Activated T-helper 1 cell treated with anti-CD3 and anti-CD28 coated beads, Interleukin-12 subunit alpha, Interleukin-12 subunit beta, Interleukin-2, Interleukin-4 antibody, amounts not matched to agents 30 ng/mL and 10 ng/mL and 1 ng/mL, durations not matched to agents 14 hours and 24 hours and 36 hours (primary cell): Measurements from ENCODE around the gene UVSSA. TPM values are rescaled to one million over a fixed set of nuclear protein-coding genes. Genes with fewer than 3 reads are reported as not detected.
"Not testable (repeated sequence)": the region's sequence is repeated elsewhere in the genome, so short reads cannot be mapped to it uniquely, and the experiment has no call there.

ENCODE experiments used
- DNase-seq: peaks from one replicate; pipeline ENCODE4 v3.0.0; 2021; ENCODE audit warnings: low spot score
- H3K27ac Mint-ChIP-seq: one replicate; pipeline ENCODE4 v1.8.0; 2021; ENCODE audit warnings: mild to moderate bottlenecking, mixed read lengths
- H3K27me3 Mint-ChIP-seq: one replicate; pipeline ENCODE4 v1.8.0; 2022; ENCODE audit warnings: mild to moderate bottlenecking, moderate library complexity, mixed read lengths; ENCODE audit not compliant: insufficient read depth
- H3K36me3 Mint-ChIP-seq: one replicate; pipeline ENCODE4 v1.8.0; 2021; ENCODE audit warnings: low read depth, mixed read lengths
- H3K4me1 Mint-ChIP-seq: one replicate; pipeline ENCODE4 v1.8.0; 2021; ENCODE audit warnings: low read depth, mixed read lengths
- H3K4me3 Mint-ChIP-seq: one replicate; pipeline ENCODE4 v1.8.0; 2021; ENCODE audit warnings: mild to moderate bottlenecking, moderate library complexity, mixed read lengths
- H3K9me3 Mint-ChIP-seq: one replicate; pipeline ENCODE4 v1.8.0; 2021; ENCODE audit warnings: mixed read lengths
- intact Hi-C: fragments of 100-400 bp; cut with micrococcal nuclease; formaldehyde crosslinking; loops from one replicate; pipeline ENCODE4 v1.15.1; 2024
- total RNA-seq: library from RNA; stranded (reverse); gene quantifications from 2 replicates; pipeline ENCODE4 v1.2.3, GENCODE V29; 2022

UVSSA gene
- total RNA-seq, 1 donor from 2014 or later: 25.8 TPM

GRCh38 chr4:1321486-1321885 lies 25.5 kb upstream of the UVSSA start:
- Mint-ChIP-seq H3K27ac (no peak overlapping the region), H3K36me3 (peaks cover 22% of the 10 kb centered on the region), H3K27me3 (no peaks in the 10 kb centered on the region), H3K4me1 (no peaks in the 10 kb centered on the region), H3K4me3 (no peak overlapping the region), H3K9me3 (no peaks in the 10 kb centered on the region)
- DNase-seq: no peak
- intact Hi-C loops: no loop called here

- no peak for DNase-seq
- Mint-ChIP-seq H3K27me3 (no peaks in the 10 kb centered on the region), H3K4me1 (no peaks in the 10 kb centered on the region), H3K9me3 (no peaks in the 10 kb centered on the region), H3K27ac (no peak overlapping the region), H3K36me3 (peaks cover 19% of the 10 kb centered on the region), H3K4me3 (no peak overlapping the region)
- intact Hi-C loops: no loop called here
These were observed 24.9 kb upstream of the UVSSA start for GRCh38 chr4:1321946-1322650.

GRCh38 chr4:1323280-1323634 lies 23.8 kb upstream of the UVSSA start:
- Mint-ChIP-seq H3K4me3 (no peak overlapping the region), H3K36me3 (peaks cover 13% of the 10 kb centered on the region), H3K27me3 (no peaks in the 10 kb centered on the region), H3K4me1 (no peaks in the 10 kb centered on the region), H3K9me3 (no peaks in the 10 kb centered on the region), H3K27ac (no peak overlapping the region)
- DNase-seq: no peak
- intact Hi-C loops: no loop called here

- peaks cover 9% of the 10 kb centered on the region for H3K36me3 Mint-ChIP-seq
- no peaks in the 10 kb centered on the region for H3K27me3 Mint-ChIP-seq
- DNase-seq: no peak
- H3K4me1 Mint-ChIP-seq: peaks cover under 1% of the 10 kb centered on the region
- H3K27ac Mint-ChIP-seq: no peak overlapping the region
- no peaks in the 10 kb centered on the region for H3K9me3 Mint-ChIP-seq
- H3K4me3 Mint-ChIP-seq: no peak overlapping the region
- intact Hi-C loops: no loop called here
These were observed 23.2 kb upstream of the UVSSA start for GRCh38 chr4:1323635-1324442.

- H3K27ac Mint-ChIP-seq, intact Hi-C loops, H3K27me3 Mint-ChIP-seq, H3K4me1 Mint-ChIP-seq, H3K4me3 Mint-ChIP-seq, DNase-seq, H3K9me3 Mint-ChIP-seq: not testable (repeated sequence)
- H3K36me3 Mint-ChIP-seq: peaks cover 14% of the 10 kb centered on the region
These were observed 22.4 kb upstream of the UVSSA start for GRCh38 chr4:1324443-1325175.

- Mint-ChIP-seq H3K4me3 (no peak overlapping the region), H3K27ac (no peak overlapping the region), H3K27me3 (no peaks in the 10 kb centered on the region), H3K36me3 (peaks cover 14% of the 10 kb centered on the region), H3K4me1 (peaks cover 8% of the 10 kb centered on the region), H3K9me3 (no peaks in the 10 kb centered on the region)
- intact Hi-C loops: no loop called here
- no peak for DNase-seq
These were observed 21.9 kb upstream of the UVSSA start for GRCh38 chr4:1325176-1325480.

- peaks cover 19% of the 10 kb centered on the region for H3K36me3 Mint-ChIP-seq
- peaks cover 16% of the 10 kb centered on the region for H3K4me1 Mint-ChIP-seq
- intact Hi-C loops: no loop called here
- no peaks in the 10 kb centered on the region for H3K9me3 Mint-ChIP-seq
- H3K4me3 Mint-ChIP-seq: no peak overlapping the region
- no peak overlapping the region for H3K27ac Mint-ChIP-seq
- no peaks in the 10 kb centered on the region for H3K27me3 Mint-ChIP-seq
- no peak for DNase-seq
These were observed 21.1 kb upstream of the UVSSA start for GRCh38 chr4:1325681-1326635.

GRCh38 chr4:1326751-1327525 lies 20.1 kb upstream of the UVSSA start:
- intact Hi-C loops: no loop called here
- peaks cover 18% of the 10 kb centered on the region for H3K36me3 Mint-ChIP-seq
- H3K27ac Mint-ChIP-seq: no peak overlapping the region
- H3K4me1 Mint-ChIP-seq: peaks cover 26% of the 10 kb centered on the region
- no peaks in the 10 kb centered on the region for H3K9me3 Mint-ChIP-seq
- DNase-seq: no peak
- no peaks in the 10 kb centered on the region for H3K27me3 Mint-ChIP-seq
- no peak overlapping the region for H3K4me3 Mint-ChIP-seq

GRCh38 chr4:1327526-1328266 lies 19.3 kb upstream of the UVSSA start:
- no peak overlapping the region for H3K4me3 Mint-ChIP-seq
- no peaks in the 10 kb centered on the region for H3K27me3 Mint-ChIP-seq
- no peaks in the 10 kb centered on the region for H3K9me3 Mint-ChIP-seq
- peaks cover 21% of the 10 kb centered on the region for H3K36me3 Mint-ChIP-seq
- no peak for DNase-seq
- H3K27ac Mint-ChIP-seq: no peak overlapping the region
- H3K4me1 Mint-ChIP-seq: peaks cover 27% of the 10 kb centered on the region
- intact Hi-C loops: no loop called here

GRCh38 chr4:1328267-1329155 lies 18.5 kb upstream of the UVSSA start:
- intact Hi-C loops: no loop called here
- Mint-ChIP-seq H3K4me1 (peaks cover 27% of the 10 kb centered on the region), H3K27ac (no peak overlapping the region), H3K27me3 (no peaks in the 10 kb centered on the region), H3K9me3 (no peaks in the 10 kb centered on the region), H3K36me3 (peaks cover 21% of the 10 kb centered on the region), H3K4me3 (no peak overlapping the region)
- DNase-seq: no peak
